ENCODE data around the gene THUMPD3.

- TF ChIP-seq POLR2A (IDR thresholded peaks at IDR 0.05): no peak
- no peak for TF ChIP-seq CTCF (IDR thresholded peaks at IDR 0.05)
- no peak for TF ChIP-seq EP300 (IDR thresholded peaks at IDR 0.05)
- TF ChIP-seq POLR2AphosphoS5 (IDR thresholded peaks at IDR 0.05): no peak
Measured at GRCh38 chr3:9403463-9403862, 40.6 kb downstream of the THUMPD3 start.

Measured in upper lobe of left lung (tissue), 4 donors.